HL-60/S4 treated with phorbol 12-myristate 13-acetate at 8.2 ng/mL for 4 days and 3 days (cell line): ENCODE measurements around the gene CD180.
"Not testable (repeated sequence)": the region's sequence is repeated elsewhere in the genome, so short reads cannot be mapped to it uniquely, and the experiment has no call there.

Experiments
- in situ Hi-C: fragments of 300-500 bp; cut with MboI; formaldehyde crosslinking; loops from 2 replicates; pipeline ENCODE4 v1.15.0; 2022; ENCODE audit warnings: low sequenced_read_pairs

Gene CD180

GRCh38 chr5:67190861-67191260, 5.7 kb downstream of the CD180 start:
- in situ Hi-C loops: no loop called here

- in situ Hi-C loops: no loop called here
These were observed 6.2 kb downstream of the CD180 start for GRCh38 chr5:67190410-67190809.

- in situ Hi-C loops: no loop called here
These were observed 6.7 kb downstream of the CD180 start for GRCh38 chr5:67189931-67190330.

DNA sequence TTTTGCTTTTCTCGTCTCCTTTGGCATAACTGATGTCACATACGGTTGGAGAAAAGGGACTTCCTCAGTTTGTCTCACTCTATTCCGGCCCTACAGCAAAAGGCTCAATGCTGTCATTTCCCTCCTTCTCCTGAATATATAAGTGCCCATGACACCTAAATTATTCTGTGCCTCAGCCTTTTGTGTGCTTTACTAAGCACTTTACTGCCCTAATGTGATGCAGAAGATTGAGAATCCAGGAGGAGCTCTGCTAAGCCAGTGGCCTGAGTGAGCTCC, 7.6 kb downstream of the CD180 start:
- in situ Hi-C loops: no loop called here

GRCh38 chr5:67188274-67189078, 8.1 kb downstream of the CD180 start:
- in situ Hi-C loops: no loop called here

DNA sequence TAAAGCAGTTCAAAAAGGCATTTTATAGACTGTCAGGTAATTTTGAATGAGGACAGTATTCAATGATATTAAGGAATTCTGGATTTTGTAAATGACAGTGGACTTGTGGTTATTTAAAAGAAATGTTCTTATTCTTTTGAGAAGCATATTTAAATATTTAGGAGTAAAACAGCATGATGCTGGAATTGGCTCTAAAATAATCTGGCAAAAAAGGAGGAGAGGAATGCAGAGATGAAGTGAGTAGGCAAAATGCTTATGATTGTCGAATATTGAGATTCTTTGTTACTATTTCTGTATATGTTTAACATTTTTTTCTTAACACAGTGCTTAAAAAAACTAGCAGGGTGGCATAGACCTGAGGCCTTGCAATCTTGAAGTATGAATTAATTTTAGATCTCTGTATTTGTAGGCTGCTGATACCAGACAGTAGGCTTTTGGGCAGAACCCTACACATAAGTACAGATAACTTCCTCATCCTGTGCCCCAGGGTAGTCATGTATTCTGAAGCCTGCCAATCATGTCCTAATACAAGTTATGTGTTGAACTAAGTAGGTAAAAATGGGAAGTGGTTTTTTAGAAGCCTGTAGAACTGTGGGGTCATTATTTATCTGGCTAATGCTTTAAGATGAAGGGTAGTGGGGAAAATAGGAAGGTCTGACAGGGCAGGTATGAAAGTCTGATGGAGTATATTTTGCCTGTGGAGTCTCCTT, 9.4 kb downstream of the CD180 start:
- in situ Hi-C loops: no loop called here

DNA sequence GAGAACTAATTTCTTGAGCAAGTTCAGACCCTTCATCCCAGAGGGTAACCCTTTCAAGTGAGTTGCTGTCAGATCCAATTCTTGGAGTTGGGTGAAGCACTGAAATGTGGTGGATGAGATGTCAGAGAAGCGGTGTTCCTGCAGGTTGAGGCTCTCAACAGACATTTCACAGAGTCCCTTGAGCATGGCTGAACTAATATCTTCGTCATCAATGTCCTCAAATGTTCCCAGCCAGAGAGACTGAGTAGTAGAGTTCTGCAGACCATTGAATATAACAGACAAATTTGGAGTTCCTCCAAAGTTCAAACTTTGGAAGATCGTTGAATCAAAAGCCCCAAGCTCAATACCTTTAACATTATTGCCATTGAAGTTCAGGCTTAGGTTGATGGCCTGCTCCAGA, 12.7 kb downstream of the CD180 start:
- in situ Hi-C loops: no loop called here

DNA sequence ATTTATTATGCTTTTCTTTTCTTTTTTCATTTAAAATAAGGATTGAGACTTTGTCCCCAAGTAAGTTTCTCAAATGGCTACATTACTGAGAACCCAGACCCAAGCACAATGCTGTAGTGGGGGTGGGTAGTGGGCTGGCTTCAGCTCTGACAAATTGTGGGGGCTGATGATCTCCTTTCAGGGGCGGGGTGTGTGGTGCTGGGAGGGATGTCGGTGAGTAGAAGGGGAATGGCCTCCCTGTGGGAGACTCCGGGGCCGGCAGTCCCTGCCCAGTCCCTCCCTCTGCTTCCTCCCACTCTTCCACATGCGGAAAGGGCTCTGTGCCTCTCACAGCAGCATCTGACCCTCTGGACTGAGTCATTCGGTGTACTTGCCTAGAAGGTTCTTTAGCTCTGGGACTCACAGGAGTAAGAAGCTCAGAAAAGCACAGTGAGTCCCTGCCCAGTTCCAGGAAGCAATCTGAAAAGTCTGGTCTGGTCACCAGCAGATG, 14.3 kb downstream of the CD180 start:
- in situ Hi-C loops: no loop called here

DNA sequence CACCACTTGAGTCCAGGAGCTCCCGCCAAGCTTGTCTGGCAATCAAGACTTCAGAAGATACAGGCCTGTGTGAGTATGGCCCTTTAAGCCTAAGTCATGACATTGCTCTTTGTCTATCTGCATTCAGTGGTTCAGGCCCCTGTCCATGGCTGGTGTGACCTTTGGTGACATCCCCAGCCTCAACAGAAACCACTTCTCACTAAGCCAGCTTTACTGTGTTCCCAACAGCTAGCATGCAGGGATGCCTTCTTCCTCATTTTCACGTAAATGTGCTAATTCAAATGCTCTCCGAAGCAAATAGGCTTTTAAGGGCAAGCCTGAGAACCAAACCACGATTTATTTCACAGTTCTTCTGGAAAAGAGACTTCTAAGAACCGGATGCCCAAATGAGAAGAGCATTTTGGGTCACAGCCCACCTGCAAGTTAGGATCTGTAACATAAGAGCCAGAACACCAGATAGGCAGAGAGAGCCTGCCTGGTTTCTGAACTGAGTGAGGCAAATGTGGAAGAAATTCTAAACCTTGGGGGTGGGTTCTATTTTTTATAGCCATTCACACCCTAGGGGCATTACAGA, 14.9 kb downstream of the CD180 start:
- in situ Hi-C loops: no loop called here

GRCh38 chr5:67179697-67180361, 16.8 kb downstream of the CD180 start:
- in situ Hi-C loops: no loop called here

- in situ Hi-C loops: no loop called here
These were observed 17.6 kb downstream of the CD180 start for GRCh38 chr5:67178966-67179365.

- in situ Hi-C loops: no loop called here
These were observed 18.5 kb downstream of the CD180 start for GRCh38 chr5:67178085-67178484.

- in situ Hi-C loops: no loop called here
These were observed 19.7 kb downstream of the CD180 start for GRCh38 chr5:67176936-67177335.

GRCh38 chr5:67173959-67174358, 22.6 kb downstream of the CD180 start:
- in situ Hi-C loops: no loop called here

DNA sequence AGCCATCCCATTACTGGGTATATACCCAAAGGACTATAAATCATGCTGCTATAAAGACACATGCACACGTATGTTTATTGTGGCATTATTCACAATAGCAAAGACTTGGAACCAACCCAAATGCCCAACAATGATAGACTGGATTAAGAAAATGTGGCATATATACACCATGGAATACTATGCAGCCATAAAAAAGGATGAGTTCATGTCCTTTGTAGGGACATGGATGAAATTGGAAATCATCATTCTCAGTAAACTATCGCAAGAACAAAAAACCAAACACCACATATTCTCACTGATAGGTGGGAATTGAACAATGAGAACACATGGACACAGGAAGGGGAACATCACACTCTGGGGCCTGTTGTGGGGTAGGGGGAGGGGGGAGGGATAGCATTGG, 23.2 kb downstream of the CD180 start:
- in situ Hi-C loops: not testable (repeated sequence)

DNA sequence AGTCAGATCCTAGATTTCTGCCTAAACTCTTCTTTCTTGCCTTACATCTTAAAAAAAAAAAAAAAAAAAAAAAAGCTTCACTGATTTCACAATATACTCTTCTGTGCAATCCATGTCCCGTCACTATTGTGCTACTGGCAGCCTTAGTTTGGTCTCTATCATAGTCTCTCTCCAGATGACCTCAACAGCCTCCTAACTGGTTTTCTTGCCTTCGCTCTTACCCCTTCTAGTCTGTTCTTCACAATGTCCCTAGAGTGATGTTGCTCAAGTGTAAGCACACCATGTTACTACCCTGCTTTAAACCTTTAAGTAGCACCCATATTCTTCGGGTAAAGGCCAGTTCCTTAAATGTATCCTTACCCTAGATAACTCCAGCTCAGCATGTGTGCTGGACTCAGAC, 25.8 kb downstream of the CD180 start:
- in situ Hi-C loops: no loop called here

DNA sequence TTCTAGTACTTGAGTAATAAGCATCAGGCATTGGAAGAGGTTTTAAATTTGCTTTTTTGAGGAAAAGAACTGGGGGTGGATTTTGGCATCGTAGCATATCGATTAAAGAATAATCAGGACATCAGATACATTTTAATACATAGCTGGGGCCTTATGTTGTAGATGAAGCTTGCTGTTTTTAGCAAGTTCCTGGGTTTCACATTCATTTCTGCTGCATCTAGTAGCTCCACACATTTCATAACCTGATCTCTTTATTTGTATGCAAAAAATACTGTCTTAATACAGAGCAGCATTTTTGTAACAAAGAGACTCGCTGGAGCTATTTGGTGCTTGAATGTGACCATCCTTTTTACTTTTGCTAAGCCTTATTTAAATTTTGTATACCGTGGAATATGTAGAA, 28.5 kb downstream of the CD180 start:
- in situ Hi-C loops: no loop called here

GRCh38 chr5:67166460-67167285, 29.9 kb downstream of the CD180 start:
- in situ Hi-C loops: no loop called here

DNA sequence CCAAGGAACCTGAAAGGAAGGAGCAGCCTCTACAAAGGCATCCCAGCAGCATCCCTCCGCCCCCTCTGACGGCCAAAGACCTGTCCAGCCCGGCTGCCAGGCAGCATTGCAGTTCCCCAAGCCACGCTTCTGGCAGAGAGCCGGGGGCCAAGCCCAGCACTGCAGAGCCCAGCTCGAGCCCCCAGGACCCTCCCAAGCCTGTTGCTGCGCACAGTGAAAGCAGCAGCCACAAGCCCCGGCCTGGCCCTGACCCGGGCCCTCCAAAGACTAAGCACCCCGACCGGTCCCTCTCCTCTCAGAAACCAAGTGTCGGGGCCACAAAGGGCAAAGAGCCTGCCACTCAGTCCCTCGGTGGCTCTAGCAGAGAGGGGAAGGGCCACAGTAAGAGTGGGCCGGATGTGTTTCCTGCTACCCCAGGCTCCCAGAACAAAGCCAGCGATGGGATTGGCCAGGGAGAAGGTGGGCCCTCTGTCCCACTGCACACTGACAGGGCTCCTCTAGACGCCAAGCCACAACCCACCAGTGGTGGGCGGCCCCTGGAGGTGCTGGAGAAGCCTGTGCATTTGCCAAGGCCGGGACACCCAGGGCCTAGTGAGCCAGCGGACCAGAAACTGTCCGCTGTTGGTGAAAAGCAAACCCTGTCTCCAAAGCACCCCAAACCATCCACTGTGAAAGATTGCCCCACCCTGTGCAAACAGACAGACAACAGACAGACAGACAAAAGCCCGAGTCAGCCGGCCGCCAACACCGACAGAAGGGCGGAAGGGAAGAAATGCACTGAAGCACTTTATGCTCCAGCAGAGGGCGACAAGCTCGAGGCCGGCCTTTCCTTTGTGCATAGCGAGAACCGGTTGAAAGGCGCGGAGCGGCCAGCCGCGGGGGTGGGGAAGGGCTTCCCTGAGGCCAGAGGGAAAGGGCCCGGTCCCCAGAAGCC, 30.8 kb downstream of the CD180 start:
- in situ Hi-C loops: no loop called here
